Panc1 (cell line): Measurements from ENCODE around the gene MYO7B. TPM values are rescaled to one million over a fixed set of nuclear protein-coding genes. Genes with fewer than 3 reads are reported as not detected.

ENCODE experiments used
- ATAC-seq: fragments of 200-7000 bp; cut with Tn5 transposase; 2 replicates; pipeline ENCODE4 v1.9.1; 2020; ENCODE audit warnings: mild to moderate bottlenecking, moderate library complexity
- BruUV-seq: library from RNA; stranded (reverse); fragments of 400-500 nt; replicated peaks from 2 replicates; lab custom pipeline; 2021; lab: Mats Ljungman, UMichigan
- CTCF ChIA-PET: fragments of 300-600 bp; sonication (Branson Sonifier 250); formaldehyde crosslinking; loops from one replicate; lab custom pipeline; 2022; ENCODE audit warnings: antibody characterized with exemption; lab: Charles Lee
- POLR2A ChIA-PET: fragments of 300-600 bp; sonication (Branson Sonifier 250); formaldehyde crosslinking; loops from one replicate; lab custom pipeline; 2022; ENCODE audit warnings: antibody characterized with exemption; lab: Charles Lee
- DNase-seq: peaks from one replicate; pipeline ENCODE4 v3.0.0-alpha.2; 2010; ENCODE audit warnings: low read depth, low spot score
- H3K27ac ChIP-seq: 2 replicates; pipeline ENCODE4 v1.5.1; 2011; ENCODE audit warnings: mild to moderate bottlenecking, low read length, inconsistent platforms
- H3K27me3 ChIP-seq: fragments of 200-500 bp; sonication (Bioruptor generic); 2 replicates; pipeline ENCODE4 v1.6.0; 2014; ENCODE audit warnings: low read length, inconsistent platforms; ENCODE audit not compliant: control insufficient read depth, insufficient read depth
- H3K36me3 ChIP-seq: fragments of 200-500 bp; sonication (Bioruptor generic); 2 replicates; pipeline ENCODE4 v1.5.1; 2014; ENCODE audit warnings: inconsistent platforms, mild to moderate bottlenecking, low read length, moderate library complexity; ENCODE audit not compliant: control insufficient read depth, insufficient read depth
- H3K4me1 ChIP-seq: 2 replicates; pipeline ENCODE4 v1.5.1; 2011; ENCODE audit warnings: inconsistent platforms, mild to moderate bottlenecking, low read length, moderate library complexity; ENCODE audit not compliant: control insufficient read depth, insufficient read depth
- H3K4me3 ChIP-seq, 2 experiments: 2 replicates each; pipeline ENCODE4 v1.5.1; 2011 to 2012; ENCODE audit warnings: low read depth in 2 of 2, low read length in 2 of 2, mild to moderate bottlenecking in 2 of 2, inconsistent platforms in 1 of 2, moderate library complexity in 1 of 2
- H3K9me3 ChIP-seq: fragments of 200-500 bp; sonication (Bioruptor generic); 2 replicates; pipeline ENCODE4 v1.5.1; 2014; ENCODE audit warnings: low read depth, mild to moderate bottlenecking, inconsistent platforms, low read length, moderate library complexity; ENCODE audit not compliant: control insufficient read depth, insufficient read depth
- CTCF ChIP-seq: fragments of 450-650 bp; IDR thresholded peaks from 2 replicates; pipeline ENCODE4 v1.5.1; 2017; ENCODE audit warnings: mild to moderate bottlenecking
- POLR2AphosphoS5 ChIP-seq: IDR thresholded peaks from 2 replicates; pipeline ENCODE4 v1.6.1; 2012; ENCODE audit warnings: mild to moderate bottlenecking, low read depth, low read length, moderate library complexity
- REST ChIP-seq, 2 experiments: IDR thresholded peaks; 2 replicates each; pipeline ENCODE4 v1.6.1; 2011 to 2012; ENCODE audit warnings: low read depth in 2 of 2, control low read depth in 1 of 2, low read length in 1 of 2, mild to moderate bottlenecking in 1 of 2, moderate library complexity in 1 of 2; ENCODE audit not compliant: insufficient read depth in 1 of 2
- SIN3A ChIP-seq: IDR thresholded peaks from 2 replicates; pipeline ENCODE4 v1.6.1; 2012; ENCODE audit warnings: low read depth, mild to moderate bottlenecking, low read length, moderate library complexity, borderline replicate concordance; ENCODE audit not compliant: insufficient read depth
- TCF7L2 ChIP-seq: IDR thresholded peaks from 2 replicates; pipeline ENCODE4 v1.6.1; 2011; ENCODE audit warnings: mild to moderate bottlenecking, low read depth, low read length, inconsistent platforms
- in situ Hi-C: cut with HindIII; loops from 2 replicates; pipeline ENCODE4 v1.10.0; 2016; ENCODE audit warnings: low sequenced_read_pairs, low pct_unique_long_range_greater_than_20kb
- intact Hi-C: fragments of 100-400 bp; cut with micrococcal nuclease; formaldehyde crosslinking; loops from one replicate; pipeline ENCODE4 v1.10.0; 2022; ENCODE audit not compliant: unreplicated experiment
- total RNA-seq: library from RNA; stranded (reverse); gene quantifications from one replicate; pipeline ENCODE4 v1.2.1, GENCODE V29; 2021; ENCODE audit not compliant: unreplicated experiment

Gene MYO7B
- total RNA-seq, 1 experiment from 2014 or later = 0.15 TPM

GRCh38 chr2:127525691-127526131, 9.8 kb upstream of the MYO7B start:
- POLR2A ChIA-PET = no interaction called here

More at GRCh38 chr2:127525691-127526131, 9.8 kb upstream of the MYO7B start:
- DNase-seq (no peak), ATAC-seq (0 out of 2 replicates have a peak, but pooled peaks have one; percentile 1)
- H3K36me3 ChIP-seq = peaks cover 19% of the 10 kb centered on the region
- CTCF ChIA-PET = no interaction called here
- BruUV-seq = TSS peak; percentile 68
- TF ChIP-seq POLR2AphosphoS5 = no peak
- no peak for TF ChIP-seq CTCF
- no peak for TF ChIP-seq REST (IDR thresholded peaks at IDR 0.05; ENCODE audit: insufficient read depth in 1 of 2, low read depth in 2 of 2, low read length in 1 of 2)
- no peak for TF ChIP-seq SIN3A
- no peak for TF ChIP-seq TCF7L2
- H3K4me1 ChIP-seq = peaks cover 20% of the 10 kb centered on the region
- peak overlapping the region; percentile 97 for H3K27ac ChIP-seq
- no peaks in the 10 kb centered on the region for H3K27me3 ChIP-seq
- no peaks in the 10 kb centered on the region for H3K9me3 ChIP-seq
- peak overlapping the region; percentile 91 to 92 for H3K4me3 ChIP-seq
- in situ Hi-C loops = no loop called here
- intact Hi-C loops = no loop called here
